D721Med (cell line): ENCODE measurements around the gene KCNK13.

Experiments used
- DNase-seq: peaks from one replicate; pipeline ENCODE4 v3.0.0; 2011; ENCODE audit warnings: low spot score; ENCODE audit not compliant: insufficient read length
- FAIRE-seq: peaks from 2 replicates; lab custom pipeline; 2011; peaks lifted over from hg19 to GRCh38; lab: Jason Lieb, UNC
- TF ChIP-seq, protein P1 (sequence below): IDR thresholded peaks from 2 replicates; pipeline ENCODE4 v1.5.1; 2012; ENCODE audit warnings: mild to moderate bottlenecking, control low read depth; ENCODE audit not compliant: insufficient read depth; ENCODE audit errors: missing control alignments

Gene KCNK13

GRCh38 chr14:90060965-90061684 lies 669 bp upstream of the KCNK13 start:
- TF ChIP-seq, protein P1, sequence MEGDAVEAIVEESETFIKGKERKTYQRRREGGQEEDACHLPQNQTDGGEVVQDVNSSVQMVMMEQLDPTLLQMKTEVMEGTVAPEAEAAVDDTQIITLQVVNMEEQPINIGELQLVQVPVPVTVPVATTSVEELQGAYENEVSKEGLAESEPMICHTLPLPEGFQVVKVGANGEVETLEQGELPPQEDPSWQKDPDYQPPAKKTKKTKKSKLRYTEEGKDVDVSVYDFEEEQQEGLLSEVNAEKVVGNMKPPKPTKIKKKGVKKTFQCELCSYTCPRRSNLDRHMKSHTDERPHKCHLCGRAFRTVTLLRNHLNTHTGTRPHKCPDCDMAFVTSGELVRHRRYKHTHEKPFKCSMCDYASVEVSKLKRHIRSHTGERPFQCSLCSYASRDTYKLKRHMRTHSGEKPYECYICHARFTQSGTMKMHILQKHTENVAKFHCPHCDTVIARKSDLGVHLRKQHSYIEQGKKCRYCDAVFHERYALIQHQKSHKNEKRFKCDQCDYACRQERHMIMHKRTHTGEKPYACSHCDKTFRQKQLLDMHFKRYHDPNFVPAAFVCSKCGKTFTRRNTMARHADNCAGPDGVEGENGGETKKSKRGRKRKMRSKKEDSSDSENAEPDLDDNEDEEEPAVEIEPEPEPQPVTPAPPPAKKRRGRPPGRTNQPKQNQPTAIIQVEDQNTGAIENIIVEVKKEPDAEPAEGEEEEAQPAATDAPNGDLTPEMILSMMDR: no peak
- no peak for DNase-seq
- FAIRE-seq: no peak

- DNase-seq (peak; percentile 26), FAIRE-seq (no peak)
- TF ChIP-seq, protein P1: no peak
Observed at GRCh38 chr14:90062127-90062794, 467 bp downstream of the KCNK13 start.

- no peak for FAIRE-seq
- no peak for DNase-seq
- TF ChIP-seq, protein P1: no peak
Observed at GRCh38 chr14:90062822-90063539, 1.2 kb downstream of the KCNK13 start.

DNA sequence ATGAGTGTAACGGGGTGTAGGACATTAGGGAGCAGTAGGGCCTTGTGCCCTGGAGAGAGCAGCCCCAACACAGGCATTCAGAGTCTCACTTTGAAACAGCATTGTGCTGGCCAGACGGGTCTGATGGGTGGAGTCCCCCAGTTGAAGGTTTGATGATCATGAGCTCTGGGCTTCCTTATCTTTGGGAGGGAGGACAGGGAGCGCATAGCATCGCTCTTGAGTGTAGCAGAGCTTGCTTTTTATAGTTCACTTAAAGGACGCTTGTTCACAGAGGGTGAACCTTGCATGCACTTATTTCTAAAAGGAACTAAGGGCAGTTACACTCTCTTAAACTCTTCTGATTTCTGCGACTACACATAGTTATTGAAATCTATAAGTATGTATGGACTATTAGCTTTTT lies 10.6 kb downstream of the KCNK13 start:
- TF ChIP-seq, protein P1: no peak
- DNase-seq: no peak

GRCh38 chr14:90079576-90079975 lies 17.8 kb downstream of the KCNK13 start:
- no peak for FAIRE-seq
- TF ChIP-seq, protein P1: no peak
- DNase-seq: no peak

More for the DNA sequence above, 10.6 kb downstream of the KCNK13 start:
- no peak for FAIRE-seq

GRCh38 chr14:90087433-90087832 lies 25.6 kb downstream of the KCNK13 start:
- TF ChIP-seq, protein P1: no peak
- DNase-seq: no peak
- no peak for FAIRE-seq
